Aorta (tissue), 5 donors: ENCODE measurements around the gene UBA1. TPM values are rescaled to one million over a fixed set of nuclear protein-coding genes. Genes with fewer than 3 reads are reported as not detected.
"Not testable (repeated sequence)": the region's sequence is repeated elsewhere in the genome, so short reads cannot be mapped to it uniquely, and the experiment has no call there.

Experiments
- ATAC-seq: fragments of 200-7000 bp; cut with Tn5 transposase; one replicate; pipeline ENCODE4 v1.9.1; 2022; ENCODE audit warnings: moderate library complexity; ENCODE audit not compliant: low FRiP score
- DNase-seq, 2 donors: peaks; one replicate each; pipeline ENCODE4 v3.0.0-alpha.2; 2020
- H3K27ac ChIP-seq, 2 donors: one replicate each; pipeline ENCODE4 v1.5.1; 2013; ENCODE audit warnings: low read length in 2 of 2, mild to moderate bottlenecking in 2 of 2, moderate library complexity in 2 of 2, control low read depth in 1 of 2, inconsistent platforms in 1 of 2, low read depth in 1 of 2
- H3K27me3 ChIP-seq, 2 donors: one replicate each; pipeline ENCODE4 v1.6.1; 2013; ENCODE audit warnings: control low read depth in 1 of 2, low read length in 1 of 2, mild to moderate bottlenecking in 1 of 2, moderate library complexity in 1 of 2; ENCODE audit not compliant: insufficient read depth in 2 of 2, control insufficient read depth in 1 of 2
- H3K36me3 ChIP-seq, 2 donors: one replicate each; pipeline ENCODE4 v1.6.1; 2013; ENCODE audit warnings: control low read depth in 1 of 2, low read length in 1 of 2, mild to moderate bottlenecking in 1 of 2; ENCODE audit not compliant: insufficient read depth in 2 of 2, control insufficient read depth in 1 of 2
- H3K4me1 ChIP-seq, 2 donors: one replicate each; pipeline ENCODE4 v1.6.1; 2013; ENCODE audit warnings: low read length in 2 of 2, control low read depth in 1 of 2, mild to moderate bottlenecking in 1 of 2, moderate library complexity in 1 of 2; ENCODE audit not compliant: insufficient read depth in 2 of 2, control insufficient read depth in 1 of 2
- H3K4me3 ChIP-seq, 2 donors: one replicate each; pipeline ENCODE4 v1.5.1; 2013; ENCODE audit warnings: low read length in 2 of 2, control low read depth in 1 of 2, mild to moderate bottlenecking in 1 of 2
- H3K9me3 ChIP-seq: one replicate; pipeline ENCODE4 v1.6.1; 2013; ENCODE audit warnings: mild to moderate bottlenecking, low read length; ENCODE audit not compliant: control insufficient read depth
- WGBS, 2 donors: extraction: QIAGEN DNeasy Blood & Tissue Kit; methylation state at CpG; one replicate each; pipeline ENCODE4 v1.1.7; 2013; 5-methylcytosine and 5-hydroxymethylcytosine counted together
- intact Hi-C, 2 donors: fragments of 100-400 bp; cut with DNase I; formaldehyde crosslinking; loops; one replicate each; pipeline versions ENCODE4 v1.14.2 to v1.15.0; 2022
- polyA plus RNA-seq, 2 donors: library from polyadenylated mRNA; stranded (reverse); fragments of 200-250 nt; gene quantifications; one replicate each; pipeline ENCODE4 v1.2.3, GENCODE V29; 2013
- total RNA-seq, 2 donors: library from RNA; stranded (reverse); fragmentation: NEBNext Ultra II Directional; extraction: Animal tissue kit (Norgen Biotek cat#: 25700); gene quantifications; one replicate each; pipeline ENCODE4 v1.2.1, GENCODE V29; 2021
- donor health status: healthy with polysubstance abuse.
- donor health status: Bipolar disorder and iron deficiency.
- donor health status: DM: no; HTN: no; CAD: no.
- donor health status: DM: no; HTN: no; CAD: no.
- donor health status: DM: yes; HTN: yes; CAD: no.

UBA1 gene
- total and polyA plus RNA-seq, 4 donors = 33.8 to 167 (median 135) TPM

DNA sequence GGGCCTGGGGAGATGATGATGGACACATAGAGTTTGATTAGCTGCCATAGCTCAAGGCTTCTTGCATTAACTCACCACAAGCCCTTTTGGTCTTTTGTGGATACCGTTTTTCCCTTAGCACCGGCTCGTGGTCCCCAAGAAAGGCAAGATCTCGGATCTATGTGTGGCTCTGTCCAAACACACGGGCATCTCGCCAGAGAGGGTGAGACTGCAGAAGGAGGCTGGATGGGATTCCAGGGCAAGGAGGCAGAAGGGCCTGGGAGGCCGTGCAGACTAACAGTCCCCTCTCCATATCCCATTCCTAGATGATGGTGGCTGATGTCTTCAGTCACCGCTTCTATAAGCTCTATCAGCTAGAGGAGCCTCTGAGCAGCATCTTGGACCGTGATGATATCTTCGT is 48.7 kb downstream of the UBA1 start:
- H3K36me3 ChIP-seq = peaks cover 0 to 7% of the 10 kb centered on the region in 2 donors
- H3K4me1 ChIP-seq = no peaks in the 10 kb centered on the region
- no peak overlapping the region for H3K4me3 ChIP-seq
- no peaks in the 10 kb centered on the region for H3K27me3 ChIP-seq
- peak in 1 of 2 donors; percentile 68 for DNase-seq
- ATAC-seq = no peak
- H3K27ac ChIP-seq = no peak overlapping the region
- WGBS, 2 donors = 83 to 87% methylated on average over 10 of the region's 10 CpGs
- intact Hi-C loops = no loop called here
- H3K9me3 ChIP-seq = no peaks in the 10 kb centered on the region

DNA sequence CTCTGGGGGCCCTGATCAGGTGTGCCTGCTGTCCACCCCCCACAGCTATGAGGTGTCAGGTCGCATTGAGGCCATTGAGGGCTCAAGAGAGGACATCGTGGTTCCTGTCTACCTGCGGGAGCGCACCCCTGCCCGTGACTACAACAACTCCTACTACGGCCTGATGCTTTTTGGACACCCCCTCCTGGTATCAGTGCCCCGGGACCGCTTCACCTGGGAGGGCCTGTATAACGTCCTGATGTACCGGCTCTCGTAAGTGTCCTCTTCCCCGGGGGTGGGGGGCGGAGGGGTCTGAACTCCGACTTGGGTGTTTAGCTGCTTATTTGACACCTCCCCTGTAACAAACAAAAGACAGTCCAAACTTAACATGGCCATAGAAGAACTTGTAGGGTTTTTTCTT is 49.7 kb downstream of the UBA1 start:
- Histone ChIP-seq H3K4me1 (no peaks in the 10 kb centered on the region), H3K9me3 (no peaks in the 10 kb centered on the region), H3K27me3 (no peaks in the 10 kb centered on the region), H3K4me3 (no peak overlapping the region), H3K36me3 (peaks cover 0 to 7% of the 10 kb centered on the region in 2 donors), H3K27ac (no peak overlapping the region)
- intact Hi-C loops = no loop called here
- no peak for ATAC-seq
- WGBS, 2 donors = 92 to 97% methylated on average over 13 to 14 of the region's 14 CpGs
- DNase-seq = peak in 1 of 2 donors; percentile 55

DNA sequence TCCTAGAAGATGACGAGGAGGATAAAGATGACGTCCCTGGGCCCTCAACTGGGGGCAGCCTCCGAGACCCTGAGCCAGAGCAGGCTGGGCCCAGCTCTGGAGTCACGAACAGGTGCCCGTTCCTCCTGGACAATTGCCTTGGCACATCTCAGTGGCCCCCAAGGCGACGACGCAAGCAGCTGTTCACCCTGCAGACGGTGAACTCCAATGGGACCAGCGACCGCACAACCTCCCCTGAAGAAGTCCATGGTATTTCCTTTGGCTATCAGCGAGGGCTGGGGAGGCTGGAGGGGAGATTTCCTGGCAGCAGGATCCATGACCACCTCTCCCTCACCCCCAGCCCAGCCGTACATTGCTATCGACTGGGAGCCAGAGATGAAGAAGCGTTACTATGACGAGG is 51.0 kb downstream of the UBA1 start:
- DNase-seq = peak in 1 of 2 donors; percentile 68
- Histone ChIP-seq H3K4me1 (no peaks in the 10 kb centered on the region), H3K27me3 (no peaks in the 10 kb centered on the region), H3K9me3 (no peaks in the 10 kb centered on the region), H3K4me3 (no peak overlapping the region), H3K36me3 (peaks cover 0 to 7% of the 10 kb centered on the region in 2 donors), H3K27ac (no peak overlapping the region)
- intact Hi-C loops = no loop called here
- WGBS, 2 donors = 79 to 85% methylated on average over 16 of the region's 16 CpGs
- ATAC-seq = no peak

DNA sequence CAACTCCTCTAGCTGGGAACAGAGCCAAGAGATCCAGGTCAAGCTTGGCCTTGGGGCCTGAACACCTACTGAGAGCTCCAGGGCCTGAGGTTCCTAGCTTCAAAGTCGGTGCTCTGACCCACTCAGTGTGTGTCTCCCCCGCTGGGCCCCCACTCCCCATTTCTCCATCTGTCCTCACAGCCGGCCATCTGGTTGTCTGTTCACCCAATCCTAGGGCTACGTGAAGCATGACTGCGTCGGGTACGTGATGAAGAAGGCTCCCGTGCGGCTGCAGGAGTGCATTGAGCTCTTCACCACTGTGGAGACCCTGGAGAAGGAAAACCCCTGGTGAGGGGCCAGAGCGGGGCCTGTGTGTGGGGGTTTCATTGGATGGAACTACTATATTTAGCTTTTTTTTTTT is 51.5 kb downstream of the UBA1 start:
- 77 to 82% methylated on average over 10 of the region's 10 CpGs for WGBS, 2 donors
- no peaks in the 10 kb centered on the region for H3K27me3 ChIP-seq
- H3K4me3 ChIP-seq = no peak overlapping the region
- no peaks in the 10 kb centered on the region for H3K9me3 ChIP-seq
- H3K4me1 ChIP-seq = no peaks in the 10 kb centered on the region
- DNase-seq (no peak), ATAC-seq (no peak)
- peaks cover 0 to 7% of the 10 kb centered on the region in 2 donors for H3K36me3 ChIP-seq
- intact Hi-C loops = no loop called here
- H3K27ac ChIP-seq = no peak overlapping the region

DNA sequence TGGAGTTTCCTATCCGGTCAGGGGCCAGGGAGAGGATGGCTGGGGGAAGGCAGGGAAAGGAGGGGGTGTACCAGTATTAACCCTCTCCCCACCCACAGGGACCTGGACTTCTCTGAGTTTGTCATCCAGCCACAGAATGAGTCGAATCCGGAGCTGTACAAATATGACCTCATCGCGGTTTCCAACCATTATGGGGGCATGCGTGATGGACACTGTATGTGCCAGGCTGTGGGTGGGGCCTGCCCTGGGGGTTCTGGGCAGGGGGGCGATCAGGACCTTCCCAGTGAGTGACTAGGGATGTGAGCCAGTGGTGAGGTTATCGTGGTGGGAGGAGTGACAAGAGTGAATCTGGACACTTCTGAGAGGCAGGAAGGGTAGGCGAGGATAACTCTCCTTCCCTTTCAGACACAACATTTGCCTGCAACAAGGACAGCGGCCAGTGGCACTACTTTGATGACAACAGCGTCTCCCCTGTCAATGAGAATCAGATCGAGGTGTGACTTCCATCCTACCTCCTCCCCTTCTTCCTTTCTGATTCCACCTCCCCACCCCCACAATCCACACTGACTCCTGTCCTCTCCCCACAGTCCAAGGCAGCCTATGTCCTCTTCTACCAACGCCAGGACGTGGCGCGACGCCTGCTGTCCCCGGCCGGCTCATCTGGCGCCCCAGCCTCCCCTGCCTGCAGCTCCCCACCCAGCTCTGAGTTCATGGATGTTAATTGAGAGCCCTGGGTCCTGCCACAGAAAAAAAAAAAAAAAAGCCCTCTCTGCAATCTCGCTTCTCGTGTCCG is 53.8 kb downstream of the UBA1 start:
- no peak overlapping the region for H3K4me3 ChIP-seq
- no peak for DNase-seq
- no peaks in the 10 kb centered on the region for H3K4me1 ChIP-seq
- intact Hi-C loops = no loop called here
- WGBS, 2 donors = 76 to 83% methylated on average over 23 of the region's 23 CpGs
- ATAC-seq = peak; percentile 13
- H3K27ac ChIP-seq = no peak overlapping the region
- H3K9me3 ChIP-seq = no peaks in the 10 kb centered on the region
- H3K36me3 ChIP-seq = peaks cover 0 to 3% of the 10 kb centered on the region in 2 donors
- no peaks in the 10 kb centered on the region for H3K27me3 ChIP-seq

DNA sequence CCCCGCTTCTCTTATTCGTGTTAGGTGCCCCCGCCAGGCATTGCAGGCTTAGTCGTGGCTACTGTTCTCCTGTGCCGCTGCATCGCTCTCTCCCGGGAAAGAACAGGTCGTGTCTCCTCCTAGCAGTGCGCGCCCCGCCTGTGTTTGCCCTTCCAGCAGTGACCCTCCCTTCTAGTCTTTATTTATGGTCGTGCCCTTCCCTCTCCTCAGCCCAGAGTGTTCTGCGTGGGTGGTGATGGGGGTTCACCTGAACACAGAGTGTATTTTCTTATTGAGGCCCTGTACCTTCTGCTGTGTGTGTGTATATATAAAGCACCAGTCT is 54.3 kb downstream of the UBA1 start:
- DNase-seq = no peak
- no peak overlapping the region for H3K27ac ChIP-seq
- no peaks in the 10 kb centered on the region for H3K4me1 ChIP-seq
- WGBS, 2 donors = 79 to 84% methylated on average over 13 of the region's 13 CpGs
- H3K36me3 ChIP-seq = peaks cover 0 to 3% of the 10 kb centered on the region in 2 donors
- ATAC-seq = no peak
- no peaks in the 10 kb centered on the region for H3K27me3 ChIP-seq
- intact Hi-C loops = no loop called here
- H3K4me3 ChIP-seq = no peak overlapping the region
- H3K9me3 ChIP-seq = no peaks in the 10 kb centered on the region

DNA sequence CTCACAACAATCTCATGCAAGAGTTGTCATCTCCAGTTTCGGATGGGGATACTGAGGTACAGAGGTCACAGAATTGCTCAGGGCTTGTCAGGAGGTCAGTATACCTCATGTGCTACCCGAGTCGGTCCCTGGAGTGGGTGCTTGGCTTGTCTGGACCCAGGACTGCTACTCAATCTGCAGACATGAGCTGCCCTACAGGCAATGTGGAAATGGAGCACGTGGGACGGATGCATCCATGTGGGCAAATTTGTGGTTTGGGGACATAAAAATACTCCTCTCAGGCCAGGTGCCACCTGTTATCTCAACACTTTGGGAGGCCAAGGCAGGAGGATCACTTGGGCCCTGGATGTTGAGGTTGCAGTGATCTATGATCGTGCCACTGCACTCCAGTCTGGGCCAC is 54.9 kb downstream of the UBA1 start:
- Histone ChIP-seq H3K4me1 (no peaks in the 10 kb centered on the region), H3K4me3 (no peak overlapping the region), H3K36me3 (peaks cover 0 to 3% of the 10 kb centered on the region in 2 donors), H3K27ac (no peak overlapping the region), H3K9me3 (no peaks in the 10 kb centered on the region), H3K27me3 (no peaks in the 10 kb centered on the region)
- intact Hi-C loops = no loop called here
- WGBS, 2 donors = 83% methylated on average over 6 of the region's 6 CpGs
- ATAC-seq (no peak), DNase-seq (no peak)

DNA sequence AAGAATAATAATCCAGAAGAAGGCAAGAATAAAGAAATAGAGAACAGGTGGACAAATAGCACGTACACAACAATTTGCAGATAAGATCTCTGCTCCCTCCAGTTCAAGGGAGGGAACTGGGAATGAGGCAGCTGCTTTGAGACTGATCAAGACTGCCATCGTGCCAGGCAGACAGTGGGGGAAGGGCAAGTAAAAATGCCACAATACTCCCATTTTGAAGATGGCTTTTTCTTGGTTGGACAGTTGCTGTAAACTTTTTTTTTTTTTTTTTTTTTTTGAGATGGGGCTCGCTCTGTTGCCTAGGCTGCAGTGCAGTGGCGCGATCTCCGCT is 56.4 kb downstream of the UBA1 start:
- H3K27me3 ChIP-seq = no peaks in the 10 kb centered on the region
- DNase-seq (no peak), ATAC-seq (no peak)
- H3K9me3 ChIP-seq = no peaks in the 10 kb centered on the region
- no peak overlapping the region for H3K27ac ChIP-seq
- H3K4me3 ChIP-seq = no peak overlapping the region
- H3K4me1 ChIP-seq = no peaks in the 10 kb centered on the region
- WGBS, 2 donors = 79 to 84% methylated on average over 6 of the region's 6 CpGs
- H3K36me3 ChIP-seq = no peaks in the 10 kb centered on the region
- intact Hi-C loops = no loop called here

DNA sequence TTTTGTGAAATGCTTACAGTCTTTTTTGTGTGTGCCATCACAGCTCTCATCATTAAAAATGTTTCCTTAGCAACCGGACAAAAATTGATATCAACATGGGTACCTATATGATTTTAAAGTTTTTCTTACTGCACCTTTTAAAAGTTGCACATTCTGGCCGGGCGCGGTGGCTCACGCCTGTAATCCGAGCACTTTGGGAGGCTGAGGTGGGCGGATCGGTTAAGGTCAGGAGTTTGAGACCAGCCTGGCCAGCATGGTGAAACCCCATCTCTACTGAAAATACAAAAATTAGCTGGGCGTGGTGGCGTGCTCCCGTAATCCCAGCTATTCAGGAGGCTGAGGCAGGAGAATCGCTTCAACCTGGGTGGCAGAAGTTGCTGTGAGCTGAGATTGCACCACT is 64.0 kb downstream of the UBA1 start:
- H3K4me3 ChIP-seq, ATAC-seq, DNase-seq, H3K36me3 ChIP-seq, intact Hi-C loops, H3K27me3 ChIP-seq, H3K4me1 ChIP-seq, H3K27ac ChIP-seq, H3K9me3 ChIP-seq: not testable (repeated sequence)
- 88 to 92% methylated on average over 12 of the region's 12 CpGs for WGBS, 2 donors
